ENCODE data around the gene SLC7A6OS.

DNA sequence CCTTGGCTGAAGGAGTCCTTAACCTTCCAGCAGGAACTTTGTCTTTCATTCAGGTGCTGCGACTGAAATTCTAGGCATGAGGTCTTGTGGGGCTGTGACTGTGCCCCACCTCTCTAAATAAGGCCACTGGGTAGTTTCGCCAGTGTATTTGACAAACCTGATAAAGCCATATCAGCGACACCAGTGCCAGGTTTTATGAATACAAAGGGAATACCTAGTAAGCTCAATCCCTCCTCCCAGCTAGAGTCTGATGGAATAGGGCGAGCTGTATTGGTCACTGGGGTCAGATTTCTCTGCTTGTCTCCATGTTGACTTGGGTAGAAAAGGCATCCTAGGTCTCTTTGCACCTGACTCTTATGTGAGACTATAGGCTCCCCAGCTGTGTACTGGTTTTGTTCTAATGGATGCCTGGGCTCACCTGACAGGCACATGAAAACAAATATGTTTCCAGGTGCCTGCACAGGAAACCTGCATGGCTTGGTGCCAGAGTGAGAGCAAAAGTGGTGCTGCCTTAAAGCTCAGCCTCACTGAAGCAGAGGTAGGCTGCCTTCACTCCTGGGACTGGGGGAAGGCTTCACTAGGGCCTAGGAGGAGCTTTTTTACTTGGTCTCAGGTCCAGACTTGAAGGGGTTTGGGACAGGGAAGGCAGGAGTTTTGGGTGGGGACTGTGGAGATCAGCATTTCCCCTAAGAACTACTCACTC is 38.1 kb downstream of the SLC7A6OS start:
- TF ChIP-seq, protein P1, sequence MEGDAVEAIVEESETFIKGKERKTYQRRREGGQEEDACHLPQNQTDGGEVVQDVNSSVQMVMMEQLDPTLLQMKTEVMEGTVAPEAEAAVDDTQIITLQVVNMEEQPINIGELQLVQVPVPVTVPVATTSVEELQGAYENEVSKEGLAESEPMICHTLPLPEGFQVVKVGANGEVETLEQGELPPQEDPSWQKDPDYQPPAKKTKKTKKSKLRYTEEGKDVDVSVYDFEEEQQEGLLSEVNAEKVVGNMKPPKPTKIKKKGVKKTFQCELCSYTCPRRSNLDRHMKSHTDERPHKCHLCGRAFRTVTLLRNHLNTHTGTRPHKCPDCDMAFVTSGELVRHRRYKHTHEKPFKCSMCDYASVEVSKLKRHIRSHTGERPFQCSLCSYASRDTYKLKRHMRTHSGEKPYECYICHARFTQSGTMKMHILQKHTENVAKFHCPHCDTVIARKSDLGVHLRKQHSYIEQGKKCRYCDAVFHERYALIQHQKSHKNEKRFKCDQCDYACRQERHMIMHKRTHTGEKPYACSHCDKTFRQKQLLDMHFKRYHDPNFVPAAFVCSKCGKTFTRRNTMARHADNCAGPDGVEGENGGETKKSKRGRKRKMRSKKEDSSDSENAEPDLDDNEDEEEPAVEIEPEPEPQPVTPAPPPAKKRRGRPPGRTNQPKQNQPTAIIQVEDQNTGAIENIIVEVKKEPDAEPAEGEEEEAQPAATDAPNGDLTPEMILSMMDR (IDR thresholded peaks at IDR 0.05) = no peak
- TF ChIP-seq EP300 (IDR thresholded peaks at IDR 0.05) = no peak

Data from tibial nerve (tissue), 4 donors.